CD4-positive, alpha-beta T cell treated with Interferon gamma for 1 hour (primary cell): ENCODE results near the gene DAPK2.

Experiments
- DNase-seq: peaks from one replicate; pipeline ENCODE4 v3.0.0-alpha.2; 2020

The DAPK2 gene

DNA sequence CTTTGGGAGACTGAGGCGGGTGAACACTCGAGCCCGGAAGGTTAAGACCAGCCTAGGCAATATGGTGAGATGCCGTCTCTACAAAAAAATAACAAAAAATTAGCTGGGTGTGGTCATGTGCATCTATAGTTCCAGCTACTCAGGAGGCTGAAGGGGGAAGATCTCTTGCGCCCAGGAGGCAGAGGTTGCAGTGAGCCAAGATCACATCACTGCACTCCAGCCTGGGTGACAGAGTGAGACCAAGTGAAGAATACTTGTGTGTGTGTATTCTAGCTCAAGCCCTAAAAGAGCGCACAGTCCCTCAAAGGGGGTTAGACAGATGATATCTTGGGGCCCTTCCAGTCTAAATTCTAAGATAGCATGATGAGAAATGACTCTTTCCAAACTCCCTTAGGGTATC is 23.7 kb downstream of the DAPK2 start:
- DNase-seq: no peak

DNA sequence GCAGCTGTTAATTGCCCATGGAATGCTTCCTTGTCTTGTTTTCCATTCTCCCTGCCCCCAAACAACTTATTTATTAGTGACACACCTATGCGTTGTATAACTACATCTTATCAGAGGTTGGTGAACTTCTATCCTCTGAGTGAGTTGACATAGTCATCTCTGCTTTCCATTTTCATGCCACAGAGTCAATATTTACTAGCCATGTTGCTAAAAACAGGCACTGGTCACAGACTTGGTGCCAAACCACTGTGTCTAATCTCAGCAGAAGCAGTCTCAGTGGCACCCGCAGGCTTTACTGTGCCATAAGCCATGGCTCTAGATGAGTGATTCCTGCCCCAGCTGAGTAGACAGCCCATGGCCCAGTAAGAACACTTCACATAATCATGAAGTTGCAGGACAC is 26.5 kb downstream of the DAPK2 start:
- no peak for DNase-seq

GRCh38 chr15:64017591-64018163 is 28.6 kb downstream of the DAPK2 start:
- DNase-seq: no peak

- DNase-seq: no peak
These were observed 29.1 kb downstream of the DAPK2 start for GRCh38 chr15:64017082-64017588.

GRCh38 chr15:64016257-64016656 is 30.0 kb downstream of the DAPK2 start:
- no peak for DNase-seq

- DNase-seq: no peak
These were observed 31.3 kb downstream of the DAPK2 start for GRCh38 chr15:64014995-64015394.

DNA sequence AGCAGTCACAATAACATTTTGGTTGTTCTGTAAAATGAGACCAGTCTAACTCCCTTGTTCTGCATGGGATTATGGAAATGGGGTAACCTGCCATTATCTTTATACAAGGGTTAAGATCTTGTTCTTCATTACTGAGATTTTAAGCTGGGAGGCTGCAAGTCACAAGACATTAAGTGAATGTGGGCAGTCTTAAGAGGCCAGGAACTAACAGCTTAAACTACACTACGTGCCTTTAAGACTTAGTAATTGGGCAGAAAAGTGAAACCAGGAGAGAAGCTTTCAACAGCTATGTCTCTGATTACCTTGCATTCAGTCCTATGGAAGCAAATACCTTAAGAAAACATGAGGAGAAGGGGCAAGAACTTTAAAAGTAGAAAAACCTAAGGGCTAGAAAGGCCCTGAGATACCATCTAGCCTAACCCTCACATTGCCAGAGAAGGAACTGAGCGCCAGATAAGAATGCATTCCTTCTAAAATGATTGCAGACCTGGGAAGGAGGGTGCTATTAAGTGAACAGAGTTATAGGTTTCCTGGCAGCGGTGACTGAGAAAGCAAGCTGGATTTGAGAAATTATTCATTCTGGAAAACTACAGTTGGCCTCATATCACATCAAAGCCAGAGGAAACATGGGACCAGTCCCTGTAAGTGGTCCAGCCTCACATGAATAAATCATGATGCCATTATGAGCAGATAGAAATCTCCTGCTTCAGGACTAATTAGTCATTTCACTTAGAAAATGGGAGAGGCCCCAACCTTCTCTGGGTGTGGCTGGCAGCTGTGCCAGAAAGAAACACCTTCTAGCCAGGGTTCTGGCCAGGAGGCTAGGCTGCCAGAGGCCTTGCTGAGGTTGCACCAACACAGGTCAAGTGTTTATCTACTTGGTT is 32.9 kb downstream of the DAPK2 start:
- no peak for DNase-seq

DNA sequence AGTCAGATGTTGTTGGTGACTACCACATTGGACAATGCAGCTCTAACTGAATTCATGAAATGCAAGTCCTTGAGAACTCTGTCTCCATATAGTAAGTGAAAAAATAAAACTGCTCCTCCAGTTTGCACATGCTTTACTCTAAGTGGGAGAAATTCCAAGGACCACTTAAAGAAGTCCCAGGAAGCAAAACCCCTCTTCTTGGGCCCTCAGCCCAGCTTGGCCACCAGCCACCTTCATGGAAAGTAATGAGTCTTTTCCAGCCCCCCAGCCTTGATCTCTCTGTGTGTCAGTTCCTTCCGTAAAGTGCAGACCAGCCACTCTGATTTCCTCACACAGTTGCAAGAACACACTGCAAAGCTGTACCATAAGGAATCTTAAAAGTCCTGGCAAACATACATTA is 34.5 kb downstream of the DAPK2 start:
- DNase-seq: no peak

GRCh38 chr15:64010719-64011118 is 35.6 kb downstream of the DAPK2 start:
- DNase-seq: peak; percentile 90

DNA sequence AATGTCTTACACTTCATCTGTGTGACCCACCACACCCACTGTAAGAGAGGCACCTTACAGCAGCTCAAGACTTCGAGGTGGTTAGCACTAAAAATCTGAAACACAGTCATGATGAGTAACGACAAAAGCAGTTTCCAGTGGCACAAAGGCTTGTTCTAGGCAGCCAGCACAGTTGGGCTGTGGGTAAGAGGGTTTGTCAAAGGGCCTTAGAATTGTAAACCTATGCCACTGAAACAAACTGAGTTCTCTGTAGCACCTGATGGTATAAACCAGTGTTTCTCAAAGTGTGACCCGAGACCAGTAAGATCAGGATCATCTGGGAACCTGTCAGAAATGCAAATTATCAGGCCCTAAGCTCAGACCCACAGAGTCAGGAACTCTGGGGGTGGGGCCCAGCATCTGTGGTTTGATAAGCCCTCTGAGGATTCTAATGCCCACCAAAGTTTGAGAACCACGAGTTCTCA is 36.5 kb downstream of the DAPK2 start:
- DNase-seq: no peak

GRCh38 chr15:64009241-64009640 is 37.0 kb downstream of the DAPK2 start:
- DNase-seq: no peak

GRCh38 chr15:64008177-64008576 is 38.1 kb downstream of the DAPK2 start:
- no peak for DNase-seq

DNA sequence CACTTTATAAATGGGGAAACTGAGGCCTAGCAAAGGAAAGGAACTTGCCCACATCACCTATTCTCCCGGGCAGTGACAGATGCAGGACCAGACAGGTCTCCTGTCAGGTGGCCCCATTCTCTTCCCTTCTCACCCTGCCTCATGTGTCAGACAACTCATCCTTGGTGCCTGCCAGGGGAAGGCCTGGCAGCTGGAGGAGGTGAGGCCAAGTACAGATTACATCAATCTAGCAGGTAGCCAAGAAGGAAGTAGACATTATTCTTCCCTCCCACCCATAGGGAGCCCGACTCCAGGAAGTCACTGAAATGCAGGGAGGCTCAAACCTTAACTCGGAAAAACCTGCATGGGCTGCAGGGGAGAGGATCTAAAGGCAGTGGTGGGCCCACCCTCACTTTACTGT is 39.6 kb downstream of the DAPK2 start:
- no peak for DNase-seq

GRCh38 chr15:64004587-64004986 is 41.7 kb downstream of the DAPK2 start:
- no peak for DNase-seq

DNA sequence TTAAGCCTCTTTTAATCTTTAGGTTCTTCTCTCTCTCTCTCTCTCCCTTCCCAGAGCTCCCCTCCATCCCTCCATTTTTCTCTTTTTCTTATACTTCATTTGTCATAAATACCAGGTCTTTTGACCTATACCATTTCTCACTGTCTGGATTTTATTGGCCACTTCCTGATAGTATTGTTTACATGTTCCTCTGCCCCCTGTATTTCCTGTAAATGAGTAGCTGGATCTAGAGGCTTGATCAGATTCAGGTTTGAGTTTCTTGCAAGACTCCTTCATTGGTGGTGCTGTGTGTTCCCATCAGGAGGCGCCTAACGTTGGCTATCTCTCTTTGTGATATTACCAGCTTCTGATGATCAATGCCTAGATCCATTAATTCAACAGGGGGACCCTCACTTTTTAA is 42.2 kb downstream of the DAPK2 start:
- DNase-seq: no peak

GRCh38 chr15:64003182-64003581 is 43.1 kb downstream of the DAPK2 start:
- no peak for DNase-seq

DNA sequence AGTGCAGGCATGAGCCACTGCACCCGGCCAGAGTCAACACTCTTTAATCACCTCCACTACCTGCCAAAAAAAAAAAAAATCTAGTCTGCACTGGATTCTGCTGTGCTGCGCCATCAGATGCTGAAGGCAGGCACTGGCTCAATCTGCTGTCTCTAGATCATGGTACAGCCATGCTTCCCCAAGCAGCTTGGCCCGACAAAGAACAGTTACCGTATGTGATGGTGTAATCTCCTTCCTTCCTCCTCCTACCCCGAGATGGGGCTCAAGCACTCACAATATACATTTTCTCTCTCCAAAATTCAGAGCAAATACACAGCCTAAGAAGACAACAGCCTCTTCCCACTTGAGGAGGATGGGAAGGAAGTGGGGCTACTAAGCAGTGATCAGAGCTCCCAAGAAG is 45.1 kb downstream of the DAPK2 start:
- DNase-seq: no peak

DNA sequence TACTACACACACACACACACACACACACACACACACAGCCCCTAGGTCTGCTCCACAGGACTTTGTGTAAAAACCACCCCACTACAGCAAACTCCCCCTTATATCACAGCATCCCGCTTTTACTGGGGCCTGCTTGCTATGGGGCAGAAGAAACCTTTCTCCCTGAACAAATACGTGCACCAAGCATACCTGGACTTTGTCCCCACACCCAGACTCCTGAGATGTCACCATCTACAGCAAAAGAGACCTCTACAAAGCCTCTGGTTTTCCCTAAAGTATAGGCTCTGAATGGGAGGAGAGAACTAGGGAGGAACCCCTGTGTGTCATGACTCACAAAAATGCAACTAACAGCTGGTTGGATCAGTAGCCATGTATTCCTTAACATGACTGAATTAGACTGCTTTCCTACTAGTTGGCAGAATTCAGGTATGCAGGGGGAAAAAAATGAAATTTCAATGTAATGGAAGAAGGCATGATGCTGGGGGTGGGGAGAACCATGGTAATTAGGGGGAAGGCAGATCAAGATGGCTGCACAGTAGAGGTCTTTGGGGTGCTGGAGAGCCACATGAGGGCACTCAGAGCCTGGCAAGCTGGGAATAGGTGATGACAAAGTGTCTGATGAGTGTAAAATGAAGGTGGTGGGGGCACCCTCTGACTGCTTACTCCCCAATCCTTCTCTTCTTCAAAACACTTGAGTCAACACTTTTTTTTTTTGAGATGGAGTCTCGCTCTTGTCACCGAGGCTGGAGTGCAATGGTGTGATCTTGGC is 45.9 kb downstream of the DAPK2 start:
- DNase-seq: no peak

DNA sequence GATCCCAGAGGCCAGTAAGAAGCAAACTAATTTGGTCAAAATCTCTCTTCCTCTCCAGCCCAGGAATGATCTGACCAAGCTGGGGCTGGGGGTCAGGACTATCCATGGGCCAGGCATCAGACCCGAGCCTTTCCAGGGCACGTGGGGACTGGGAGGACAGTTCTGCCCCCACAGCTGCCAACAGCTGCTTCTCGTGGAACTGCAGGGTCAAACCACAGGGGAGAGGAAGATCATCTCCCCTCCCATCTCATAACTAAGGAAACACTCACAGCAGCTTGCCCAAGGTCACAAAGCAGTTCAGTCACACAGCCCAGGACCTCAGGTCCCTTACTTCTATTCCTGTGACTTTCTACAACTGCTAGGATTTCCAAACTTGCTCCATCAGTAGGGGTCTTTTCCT is 47.1 kb downstream of the DAPK2 start:
- no peak for DNase-seq

- DNase-seq: no peak
These were observed 47.8 kb downstream of the DAPK2 start for GRCh38 chr15:63998489-63998888.

- no peak for DNase-seq
These were observed 48.4 kb downstream of the DAPK2 start for GRCh38 chr15:63997715-63998442.

DNA sequence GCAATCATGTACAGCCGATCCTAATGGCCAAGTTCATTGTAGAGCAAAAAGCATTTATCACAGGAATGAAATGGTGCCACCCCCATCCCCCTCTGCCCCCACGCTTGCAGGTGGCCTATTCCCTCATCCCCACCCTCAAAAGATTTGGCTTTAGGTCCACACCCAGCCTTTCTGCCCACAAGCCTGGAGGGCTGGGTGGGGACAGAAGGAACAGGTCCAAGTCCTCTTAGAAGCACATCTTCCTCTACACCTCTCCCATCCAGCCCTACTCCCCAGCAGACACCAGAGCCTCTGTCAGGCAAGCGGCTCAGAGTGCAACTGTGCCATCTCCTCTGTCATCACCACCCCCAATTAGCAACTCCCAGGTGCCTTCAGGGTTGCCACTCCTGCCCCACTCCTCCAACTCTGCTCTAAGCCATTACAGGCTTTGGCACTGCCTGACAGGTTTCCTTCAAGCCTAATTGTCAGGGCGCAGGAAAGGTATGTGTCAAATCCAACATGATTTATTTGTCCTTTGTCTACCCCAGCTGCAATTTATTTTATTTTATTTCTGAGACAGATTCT is 49.4 kb downstream of the DAPK2 start:
- DNase-seq: no peak

DNA sequence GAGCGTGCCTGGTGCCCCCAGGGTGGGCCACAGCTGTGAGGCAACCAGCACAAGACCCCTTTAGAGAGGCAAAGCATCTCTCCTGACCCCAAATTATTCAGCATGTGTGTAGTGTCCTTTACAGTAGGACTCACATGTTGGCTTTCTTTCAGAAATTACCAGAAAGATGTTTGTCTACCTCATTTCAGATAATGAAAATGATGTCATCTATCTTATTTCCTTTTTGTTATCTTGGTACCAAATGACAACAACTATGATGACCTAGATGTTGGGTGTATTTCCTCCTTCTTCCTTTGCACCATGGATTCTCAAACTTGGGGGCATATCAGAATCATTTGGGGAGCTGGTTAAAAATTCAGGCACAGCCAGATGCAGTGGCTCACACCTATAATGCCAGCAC is 50.5 kb downstream of the DAPK2 start:
- no peak for DNase-seq
